ENCODE measurements around the gene WDR53.
"Not testable (repeated sequence)": the region's sequence is repeated elsewhere in the genome, so short reads cannot be mapped to it uniquely, and the experiment has no call there.

Gene WDR53

DNA sequence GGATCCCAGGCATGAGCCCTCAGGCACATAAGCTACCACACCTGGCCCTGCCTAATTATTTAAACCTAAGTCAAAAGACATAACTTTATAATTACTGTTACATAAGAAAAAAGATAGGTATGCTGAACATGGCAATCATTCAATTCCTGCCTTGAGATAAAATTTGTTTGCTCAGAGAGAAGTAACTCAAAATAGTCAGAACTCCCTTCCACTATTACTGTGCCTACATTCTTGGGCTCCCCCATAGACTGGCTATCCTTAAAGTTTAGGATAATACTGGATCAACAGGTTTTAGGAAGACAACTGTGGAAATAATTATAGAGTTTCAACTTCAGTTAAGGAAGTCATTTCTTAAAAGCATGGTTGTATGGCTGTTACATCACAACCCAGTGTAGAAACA lies 9.9 kb downstream of the WDR53 start:
- DNase-seq: no peak

DNA sequence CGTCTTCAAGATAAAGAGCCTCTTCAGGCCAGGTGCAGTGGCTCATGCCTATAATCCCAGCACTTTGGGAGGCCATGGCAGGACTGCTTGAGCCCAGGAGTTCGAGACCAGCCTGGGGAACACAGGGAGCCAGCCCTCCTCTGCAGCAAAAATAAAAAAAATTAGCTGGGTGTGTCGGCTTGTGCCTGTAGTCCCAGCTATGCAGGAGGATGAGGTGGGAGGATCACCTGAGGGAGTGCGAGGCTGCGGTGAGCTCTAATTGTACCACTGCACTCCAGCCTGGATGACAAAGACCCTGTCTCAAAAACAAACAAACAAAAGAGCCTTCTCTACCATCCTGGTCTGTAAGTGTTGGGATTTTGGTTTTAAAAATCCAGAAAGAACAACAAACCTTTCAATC lies 11.1 kb downstream of the WDR53 start:
- DNase-seq: no peak

- no peak for DNase-seq
Observed at GRCh38 chr3:196555295-196555694, 13.1 kb downstream of the WDR53 start.

GRCh38 chr3:196554205-196554604 lies 14.1 kb downstream of the WDR53 start:
- peak; percentile 43 to 77 (median 64) for DNase-seq

- no peak for DNase-seq
Observed at GRCh38 chr3:196553551-196553950, 14.8 kb downstream of the WDR53 start.

DNA sequence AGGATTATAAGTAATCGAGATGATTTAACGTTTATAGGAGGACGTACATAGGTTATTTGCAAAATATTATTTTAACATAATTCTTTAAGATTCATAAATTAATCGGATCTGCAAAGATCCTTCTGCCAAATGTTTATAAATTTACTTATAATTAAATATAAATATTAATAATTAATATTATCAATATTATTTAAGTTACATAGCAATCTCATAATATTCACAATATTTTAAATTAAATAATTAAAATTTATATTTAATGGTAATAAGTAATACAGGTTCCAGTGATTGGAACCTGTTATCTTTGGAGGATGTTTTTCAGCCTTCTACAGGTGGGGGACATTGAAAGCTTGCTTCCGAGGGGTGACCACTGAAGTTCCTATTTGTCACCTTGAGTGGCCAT lies 16.1 kb downstream of the WDR53 start:
- DNase-seq: no peak

- DNase-seq: not testable (repeated sequence)
Observed at GRCh38 chr3:196550172-196550571, 18.2 kb downstream of the WDR53 start.

- not testable (repeated sequence) for DNase-seq
Observed at GRCh38 chr3:196549312-196549711, 19.0 kb downstream of the WDR53 start.

DNA sequence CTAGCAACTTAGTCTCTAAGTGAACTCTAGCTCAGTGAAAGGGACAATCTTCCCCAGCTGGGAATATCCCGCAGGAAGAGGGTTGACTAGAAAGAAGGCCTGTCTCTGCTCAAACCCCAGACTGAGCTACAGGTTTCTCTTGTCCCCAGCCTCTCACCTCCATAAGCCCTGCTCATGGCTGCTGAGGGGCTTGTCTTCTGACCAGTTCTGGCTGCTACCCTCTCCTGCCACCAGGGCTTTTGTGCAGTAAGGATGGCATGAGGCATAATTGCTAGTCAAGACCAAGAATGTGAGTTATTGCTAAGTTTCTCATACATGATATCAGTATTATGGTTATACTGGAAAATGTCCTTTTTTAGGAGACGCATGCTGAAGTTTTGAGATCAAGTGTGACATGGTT lies 21.3 kb downstream of the WDR53 start:
- no peak for DNase-seq

DNA sequence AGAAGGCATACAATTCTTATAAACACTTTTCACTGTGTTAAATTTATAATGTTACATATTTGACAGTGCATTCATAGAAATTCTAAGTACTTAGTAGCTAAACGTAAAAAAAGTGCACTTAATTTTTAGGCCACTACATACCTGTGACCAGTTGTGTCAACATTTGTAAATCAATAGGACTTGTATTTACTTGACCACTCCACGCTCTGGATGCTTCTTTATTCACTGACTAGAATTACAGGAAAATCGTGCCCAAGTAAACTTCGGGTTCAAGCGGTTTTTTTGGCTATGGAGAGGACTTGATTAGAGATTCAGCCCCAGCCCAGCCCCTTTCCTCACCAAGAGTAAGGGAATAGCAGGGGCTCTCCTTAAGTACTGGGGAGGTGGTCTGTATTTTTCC lies 21.8 kb downstream of the WDR53 start:
- DNase-seq: no peak

- no peak for DNase-seq
Observed at GRCh38 chr3:196544491-196544992, 23.8 kb downstream of the WDR53 start.

DNA sequence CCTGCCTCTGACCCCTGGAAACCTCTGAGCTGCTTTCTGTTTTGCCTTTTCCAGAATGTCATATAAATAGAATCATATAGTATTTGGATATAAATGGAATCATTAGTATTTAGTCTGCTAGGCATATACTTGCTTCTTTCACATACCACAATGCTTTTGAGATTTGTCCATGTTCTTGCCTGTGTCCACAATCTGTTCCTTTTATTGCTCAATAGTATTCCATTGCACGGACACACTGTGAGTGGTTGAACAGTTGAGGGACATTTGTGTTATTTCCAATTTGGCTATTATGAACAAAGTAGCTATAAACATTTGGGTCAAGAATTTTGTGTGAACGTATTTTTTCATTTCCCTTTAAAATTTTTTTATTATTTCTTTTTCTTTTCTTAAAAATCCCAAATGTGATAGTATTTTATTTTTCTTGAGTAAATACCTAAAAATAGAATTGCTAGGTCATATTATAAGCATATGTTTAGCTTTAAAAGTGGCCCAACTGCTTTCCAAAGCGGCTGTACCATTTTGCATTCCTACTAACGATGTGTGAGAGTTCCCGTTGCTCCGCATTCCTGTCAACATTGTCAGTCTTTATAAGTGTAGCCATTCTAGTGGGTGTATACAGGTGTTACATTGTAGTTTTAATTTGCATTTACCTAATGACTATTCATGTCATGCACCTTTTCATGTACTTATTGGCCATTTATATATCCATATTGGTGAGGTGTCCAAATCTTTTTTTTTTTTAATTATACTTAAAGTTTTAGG lies 26.5 kb downstream of the WDR53 start:
- no peak for DNase-seq

GRCh38 chr3:196537319-196537984 lies 30.9 kb downstream of the WDR53 start:
- peak; percentile 38 to 64 (median 54) for DNase-seq

DNA sequence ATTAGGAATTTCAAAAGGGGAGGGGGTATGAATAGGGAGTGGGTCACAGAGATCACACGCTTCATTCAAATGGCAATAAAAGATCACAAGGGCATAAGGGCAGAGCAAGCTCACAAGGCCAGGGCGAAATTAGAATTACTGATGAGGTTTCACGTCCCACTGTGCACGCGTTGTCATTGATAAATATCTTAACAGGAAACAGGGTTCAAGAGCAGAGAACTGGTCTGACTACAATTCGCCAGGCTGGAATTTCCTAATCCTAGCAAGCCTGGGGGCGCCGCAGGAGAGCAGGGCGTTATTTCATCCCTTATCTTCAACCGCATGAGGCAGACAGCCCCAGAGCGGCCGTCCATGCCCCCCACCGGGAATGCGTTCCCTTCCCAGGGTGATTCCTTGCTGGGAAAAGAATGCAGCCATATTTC lies 35.1 kb downstream of the WDR53 start:
- DNase-seq: no peak

- DNase-seq: peak; percentile 43 to 62 (median 52)
Observed at GRCh38 chr3:196531418-196531817, 36.9 kb downstream of the WDR53 start.

- DNase-seq: peak; percentile 84 to 96 (median 92)
Observed at GRCh38 chr3:196528639-196529233, 39.6 kb downstream of the WDR53 start.

DNA sequence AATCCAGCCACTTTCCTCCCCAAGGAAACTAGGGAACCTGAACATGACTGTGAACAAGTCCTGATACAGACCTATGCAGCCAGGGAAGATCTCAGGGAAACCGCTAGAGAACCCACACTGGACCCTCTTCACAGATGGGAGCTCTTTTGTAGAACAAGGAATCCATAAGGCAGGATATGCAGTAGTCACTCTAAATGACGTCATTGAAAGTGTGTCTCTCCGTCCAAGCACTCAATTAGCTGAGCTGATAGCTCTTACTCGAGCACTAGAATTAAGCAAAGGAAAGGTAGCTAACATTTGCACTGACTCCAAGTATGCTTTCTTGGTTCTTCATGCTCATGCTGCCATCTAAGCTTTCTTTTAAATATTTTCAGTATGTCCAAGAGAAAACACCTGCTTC lies 43.2 kb downstream of the WDR53 start:
- DNase-seq: no peak

GRCh38 chr3:196524527-196524926 lies 43.8 kb downstream of the WDR53 start:
- peak in 2 of 4 experiments; percentile 22 to 24 for DNase-seq

GRCh38 chr3:196523841-196524240 lies 44.5 kb downstream of the WDR53 start:
- DNase-seq: no peak

GRCh38 chr3:196521291-196521690 lies 47.1 kb downstream of the WDR53 start:
- DNase-seq: not testable (repeated sequence)

GRCh38 chr3:196519718-196520082 lies 48.7 kb downstream of the WDR53 start:
- peak in 2 of 4 experiments; percentile 17 to 35 for DNase-seq

DNA sequence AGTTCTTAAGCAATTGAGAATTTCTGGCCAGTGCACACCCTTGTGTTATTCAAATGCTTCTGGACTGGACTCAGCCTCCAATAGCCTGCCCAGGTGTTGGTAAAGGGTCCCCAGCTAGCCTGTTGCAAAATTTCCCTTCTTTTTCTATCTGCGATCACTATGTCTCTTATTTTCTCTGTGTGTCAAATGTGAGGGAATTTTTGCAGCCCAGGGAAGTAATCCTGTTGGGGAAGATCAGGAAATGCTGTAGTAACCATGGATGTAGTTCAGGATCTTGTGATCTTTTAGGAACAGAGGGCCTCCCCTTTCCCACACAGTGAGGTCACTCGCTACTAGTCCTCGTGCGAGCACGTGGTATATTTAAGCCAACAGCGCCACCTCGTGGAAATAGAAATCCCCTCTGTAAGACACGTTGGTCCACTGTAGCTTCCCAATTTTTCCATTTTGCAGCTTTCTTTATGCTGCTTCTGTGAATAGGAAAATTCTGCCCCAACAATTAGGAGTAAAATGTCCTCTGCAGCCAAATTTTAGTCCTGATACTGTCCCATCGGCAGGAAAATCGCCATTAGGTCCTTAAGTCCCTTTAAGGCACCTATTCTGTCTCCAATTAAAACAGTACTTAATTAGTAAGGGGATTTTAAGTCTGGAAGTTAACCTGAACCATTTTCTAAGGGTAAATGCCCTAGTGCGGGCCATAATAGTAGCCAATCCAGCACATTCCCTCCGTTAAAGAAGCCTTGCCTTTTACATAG lies 49.2 kb downstream of the WDR53 start:
- DNase-seq: peak; percentile 92 to 94 (median 92)

DNA sequence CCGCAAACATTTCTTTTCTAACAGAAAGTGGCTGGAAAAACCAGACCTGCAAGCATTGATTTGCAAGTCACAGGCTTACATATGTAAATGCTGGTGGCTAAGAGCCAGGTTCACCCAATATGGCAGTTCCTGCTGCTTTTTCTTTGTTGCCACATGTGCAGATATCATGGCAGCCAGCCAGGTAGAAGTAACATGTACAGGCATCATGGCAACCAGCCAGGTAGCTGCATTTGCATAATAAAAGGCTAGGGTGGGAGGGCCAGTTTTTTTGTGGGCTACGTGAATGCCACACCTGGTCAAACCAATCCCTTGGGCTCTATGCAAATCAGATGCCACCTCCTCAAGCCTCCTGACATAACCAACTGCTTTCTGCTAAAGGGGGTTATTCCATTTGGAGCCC lies 50.4 kb downstream of the WDR53 start:
- no peak for DNase-seq
